Lung (tissue), 16 donors: ENCODE results near the gene C4orf17. TPM values are rescaled to one million over a fixed set of nuclear protein-coding genes. Genes with fewer than 3 reads are reported as not detected.

Source experiments
- ATAC-seq: fragments of 200-7000 bp; cut with Tn5 transposase; one replicate; pipeline ENCODE4 v1.9.1; 2020; ENCODE audit warnings: moderate number of reproducible peaks; ENCODE audit not compliant: insufficient read depth, low FRiP score
- DNase-seq, 3 donors: peaks; one replicate each; pipeline ENCODE4 v3.0.0-alpha.2; 2013 to 2017
- H3K27ac ChIP-seq, 2 donors: one replicate each; pipeline ENCODE4 v1.5.1; 2013; ENCODE audit warnings: mild to moderate bottlenecking in 2 of 2, moderate library complexity in 2 of 2, control low read depth in 1 of 2, inconsistent platforms in 1 of 2, low read depth in 1 of 2, low read length in 1 of 2
- H3K27me3 ChIP-seq, 3 donors: one replicate each; pipeline ENCODE4 v1.5.1; 2013; ENCODE audit warnings: low read length in 2 of 3; ENCODE audit not compliant: control insufficient read depth in 3 of 3, insufficient read depth in 3 of 3
- H3K36me3 ChIP-seq, 4 donors: one replicate each; pipeline ENCODE4 v1.5.1; 2013; ENCODE audit warnings: low read length in 4 of 4, mild to moderate bottlenecking in 1 of 4, moderate library complexity in 1 of 4; ENCODE audit not compliant: control insufficient read depth in 4 of 4, insufficient read depth in 4 of 4
- H3K4me1 ChIP-seq, 5 donors: one replicate each; pipeline ENCODE4 v1.5.1; 2013; ENCODE audit warnings: low read length in 5 of 5, mild to moderate bottlenecking in 2 of 5, moderate library complexity in 1 of 5; ENCODE audit not compliant: control insufficient read depth in 5 of 5, insufficient read depth in 5 of 5
- H3K4me3 ChIP-seq: one replicate; pipeline ENCODE4 v1.5.1; 2013; ENCODE audit warnings: mild to moderate bottlenecking, control low read depth, moderate library complexity
- H3K9ac ChIP-seq, 2 donors: one replicate each; pipeline ENCODE4 v1.5.1; 2013; ENCODE audit warnings: low read length in 2 of 2, control low read depth in 1 of 2; ENCODE audit not compliant: insufficient read depth in 1 of 2
- H3K9me3 ChIP-seq, 4 donors: one replicate each; pipeline ENCODE4 v1.5.1; 2013; ENCODE audit warnings: low read length in 3 of 4, mild to moderate bottlenecking in 1 of 4, moderate library complexity in 1 of 4; ENCODE audit not compliant: control insufficient read depth in 4 of 4, insufficient read depth in 3 of 4
- CTCF ChIP-seq: IDR thresholded peaks from 2 replicates; pipeline ENCODE4 v1.5.1; 2012; ENCODE audit warnings: mild to moderate bottlenecking; ENCODE audit errors: control extremely low read depth, extremely low read depth
- WGBS, 2 donors: extraction: QIAGEN DNeasy Blood & Tissue Kit; methylation state at CpG; one replicate each; pipeline ENCODE4 v1.1.7; 2013; 5-methylcytosine and 5-hydroxymethylcytosine counted together
- long read RNA-seq, 5 donors: transcript quantifications; one replicate each; lab custom pipeline, GENCODE V29; 2026
- polyA plus RNA-seq, 2 donors: library from polyadenylated mRNA; stranded (reverse); fragments of 200-250 nt; gene quantifications; one replicate each; pipeline ENCODE4 v1.2.1, GENCODE V29; 2013
- total RNA-seq, 2 donors: library from RNA; depleted of rRNA in 1 of 2; stranded (reverse); fragments of >200 nt in 1 of 2; gene quantifications; one replicate each; pipeline ENCODE4 v1.2.1, GENCODE V29; 2014 to 2021
- donor health status: control.
- donor health status: control.
- donor health status: Bipolar disorder and iron deficiency.
- donor health status: healthy.
- donor health status: DM: yes; HTN: yes; CAD: no.

Gene C4orf17
- not detected for total RNA-seq
- not detected for polyA plus RNA-seq
- long read RNA-seq, donor 1, result 0 reads
- long read RNA-seq, donor 2, result 0 reads
- long read RNA-seq, donor 3, result 0 reads
- long read RNA-seq, donor 4, result 0 reads
- long read RNA-seq, donor 5, result 0 reads

- ATAC-seq, result no peak
- no peak within 1 kb of the TSS for H3K27ac ChIP-seq
- no peaks in the 10 kb centered on the region for H3K4me1 ChIP-seq
- TF ChIP-seq CTCF, result no peak
- no peak for DNase-seq
- H3K9me3 ChIP-seq, result peaks cover 0 to 5% (median 0%) of the 10 kb centered on the region in 4 donors
- H3K9ac ChIP-seq, result no peak within 1 kb of the TSS
- H3K36me3 ChIP-seq, result no peaks in the 10 kb centered on the region
- H3K27me3 ChIP-seq, result no peaks in the 10 kb centered on the region
- H3K4me3 ChIP-seq, result no peak within 1 kb of the TSS
- 78 to 85% methylated on average over 4 of the region's 4 CpGs for WGBS, 2 donors
Measured at GRCh38 chr4:99510721-99511120, at the start of gene C4orf17. Gene C4orf17 (plus strand): TSS chr4:99511021. CDS start chr4:99513082, 2,061 bp downstream.

- Histone ChIP-seq H3K9me3 (peaks cover 0 to 1% (median 0%) of the 10 kb centered on the region in 4 donors), H3K36me3 (no peaks in the 10 kb centered on the region), H3K27ac (no peak overlapping the region), H3K4me1 (no peaks in the 10 kb centered on the region), H3K4me3 (no peak overlapping the region), H3K27me3 (no peaks in the 10 kb centered on the region), H3K9ac (no peak overlapping the region)
- 69 to 74% methylated on average over 4 of the region's 4 CpGs for WGBS, 2 donors
- TF ChIP-seq CTCF, result no peak
- DNase-seq (no peak), ATAC-seq (no peak)
Measured at GRCh38 chr4:99461623-99462401, 49.0 kb upstream of the C4orf17 start.

GRCh38 chr4:99462875-99463464 lies 47.9 kb upstream of the C4orf17 start:
- DNase-seq (peak; percentile 74 to 88 (median 85)), ATAC-seq (peak; percentile 76)
- 32 to 33% methylated on average over 4 of the region's 4 CpGs for WGBS, 2 donors
- no peak overlapping the region for H3K27ac ChIP-seq
- TF ChIP-seq CTCF, result peak; percentile 68
- H3K4me1 ChIP-seq, result no peaks in the 10 kb centered on the region
- no peak overlapping the region for H3K4me3 ChIP-seq
- peaks cover 0 to 1% (median 0%) of the 10 kb centered on the region in 4 donors for H3K9me3 ChIP-seq
- no peaks in the 10 kb centered on the region for H3K36me3 ChIP-seq
- no peak overlapping the region for H3K9ac ChIP-seq
- H3K27me3 ChIP-seq, result no peaks in the 10 kb centered on the region
